Anterior cingulate cortex (tissue), 58 donors: ENCODE data around the gene PAX5.

ENCODE experiments used
- DNase-seq, 58 donors: peaks; one replicate each; lab custom pipeline; 2025; lab: John Stamatoyannopoulos, UW

The PAX5 gene

DNA sequence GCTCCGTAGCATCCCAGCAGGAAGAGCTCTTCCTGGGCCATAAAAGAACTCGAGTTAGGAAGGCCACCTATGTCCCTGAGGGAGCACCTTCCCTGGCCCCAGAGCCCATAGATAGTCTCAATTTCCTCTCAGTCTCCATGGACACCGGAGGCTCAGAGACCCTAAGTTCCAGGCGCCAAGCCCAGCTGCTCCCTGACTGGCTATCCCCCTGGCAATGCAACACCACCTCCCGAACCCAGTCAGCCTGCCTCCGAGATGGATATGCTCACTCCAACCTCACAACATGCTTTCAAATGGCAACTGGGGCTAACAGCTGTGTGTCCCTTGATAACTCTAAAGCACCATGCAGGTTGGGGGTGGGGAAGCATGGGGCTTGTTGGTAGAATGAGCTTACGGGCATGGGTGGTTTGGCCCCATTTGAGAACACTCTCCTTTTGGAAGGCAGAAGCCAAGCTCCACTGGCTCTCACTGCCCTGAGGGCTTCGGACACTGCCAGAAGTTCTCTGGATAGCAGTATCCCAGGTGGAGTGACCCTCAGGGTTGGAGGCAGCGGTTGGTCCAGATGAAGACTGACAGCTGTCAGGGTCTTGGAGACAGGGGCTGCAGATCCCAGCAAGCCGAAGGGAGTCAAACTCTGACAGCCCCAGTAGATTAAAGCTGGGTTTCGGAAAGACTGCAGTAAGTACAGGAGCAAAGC lies 165.3 kb downstream of the PAX5 start:
- DNase-seq, result no peak

GRCh38 chr9:36867672-36868471 lies 166.2 kb downstream of the PAX5 start:
- no peak for DNase-seq

DNA sequence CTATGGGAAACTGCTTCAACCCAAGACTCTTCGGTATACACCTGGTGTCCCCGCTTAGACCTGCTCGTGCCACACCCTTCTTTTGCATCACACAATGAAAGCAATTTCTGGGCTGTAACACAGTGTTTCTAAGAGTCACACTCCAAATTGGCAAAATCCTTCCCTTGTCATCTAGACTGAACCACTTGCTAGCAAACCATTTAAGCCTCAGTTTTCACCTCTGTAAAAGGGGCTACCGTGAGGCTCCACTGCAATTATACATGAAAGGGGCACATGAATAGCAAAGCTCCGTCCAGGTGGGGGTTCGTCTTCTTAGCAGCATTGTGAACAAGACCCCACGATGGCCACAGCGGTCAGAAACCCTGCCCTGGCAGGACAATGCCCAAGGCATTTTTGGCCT lies 166.8 kb downstream of the PAX5 start:
- no peak for DNase-seq

GRCh38 chr9:36866840-36867239 lies 167.2 kb downstream of the PAX5 start:
- no peak for DNase-seq

GRCh38 chr9:36865731-36866635 lies 168.1 kb downstream of the PAX5 start:
- no peak for DNase-seq

DNA sequence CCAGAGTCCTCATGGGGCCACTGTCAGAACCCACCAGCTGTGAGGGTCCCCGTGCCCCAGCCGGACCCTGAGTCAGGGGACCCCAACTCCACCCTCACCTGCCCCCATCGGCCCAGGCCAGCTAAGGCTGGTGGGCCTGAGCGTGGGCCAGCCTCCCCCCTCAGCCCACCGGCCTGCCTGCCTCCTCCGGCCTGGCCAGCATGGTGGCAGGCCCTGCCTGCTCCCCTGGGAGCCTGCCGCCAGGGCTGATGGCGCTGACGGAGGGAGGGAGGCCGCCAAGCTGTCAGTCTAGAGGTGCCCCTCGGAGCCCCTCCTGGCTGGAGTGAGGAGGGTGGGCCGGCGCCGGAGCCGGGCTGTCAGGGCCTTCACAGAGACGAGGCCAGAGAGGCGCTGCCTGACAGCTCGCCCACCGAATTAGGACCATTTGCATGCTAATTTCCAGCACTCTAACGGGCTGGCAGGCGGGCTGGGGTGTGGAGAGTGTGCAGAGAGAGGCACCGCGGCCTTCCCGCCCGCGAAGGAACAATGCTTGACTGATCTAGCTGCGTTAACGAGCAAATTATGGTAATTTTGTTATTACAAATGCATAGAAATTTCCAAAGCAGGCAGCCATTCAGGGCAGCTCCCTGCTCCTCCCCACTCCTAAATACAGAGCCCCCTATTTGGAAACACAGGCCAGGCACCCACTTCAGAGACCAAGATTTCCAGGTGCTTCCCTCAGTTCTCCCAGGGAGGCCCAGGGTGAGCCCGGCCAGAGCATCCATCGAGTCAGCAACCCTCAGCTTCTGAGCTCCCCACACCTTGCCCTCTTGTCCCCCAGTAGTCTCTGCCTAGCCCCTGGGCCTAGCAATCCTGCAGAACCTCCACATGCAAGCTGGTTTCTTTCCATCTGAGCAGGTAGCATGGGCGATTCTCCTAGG lies 169.3 kb downstream of the PAX5 start:
- peak in 1 of 58 donors; percentile 3 for DNase-seq

- DNase-seq, result peak in 35 of 58 donors; percentile 2 to 59 (median 11)
Measured at GRCh38 chr9:36862206-36863145, 171.6 kb downstream of the PAX5 start.

- no peak for DNase-seq
Measured at GRCh38 chr9:36861528-36862205, 172.4 kb downstream of the PAX5 start.

- DNase-seq, result peak in 1 of 58 donors; percentile 18
Measured at GRCh38 chr9:36858805-36859375, 175.2 kb downstream of the PAX5 start.

- DNase-seq, result no peak
Measured at GRCh38 chr9:36855448-36856315, 178.4 kb downstream of the PAX5 start.

GRCh38 chr9:36854751-36855150 lies 179.3 kb downstream of the PAX5 start:
- no peak for DNase-seq

GRCh38 chr9:36854034-36854433 lies 180.0 kb downstream of the PAX5 start:
- DNase-seq, result no peak

DNA sequence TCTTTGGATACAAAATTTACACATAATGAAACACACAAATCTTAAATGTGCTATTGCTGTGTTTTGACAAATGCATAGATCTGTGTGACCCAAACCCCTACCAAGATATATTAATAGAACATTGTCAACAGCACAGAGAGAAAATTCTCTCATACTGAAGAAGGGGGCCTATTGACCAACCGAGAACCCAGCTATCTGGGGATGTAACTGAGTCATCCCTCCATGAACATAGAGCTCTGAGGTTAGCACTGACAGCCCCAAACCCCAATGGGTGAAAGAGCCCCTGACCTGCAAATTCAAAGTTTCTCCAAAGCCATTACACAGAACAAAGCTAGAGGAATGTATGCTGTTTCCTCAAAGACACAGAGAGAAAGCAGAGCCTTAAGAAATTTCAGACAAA lies 180.8 kb downstream of the PAX5 start:
- no peak for DNase-seq

GRCh38 chr9:36849943-36850342 lies 184.1 kb downstream of the PAX5 start:
- no peak for DNase-seq

DNA sequence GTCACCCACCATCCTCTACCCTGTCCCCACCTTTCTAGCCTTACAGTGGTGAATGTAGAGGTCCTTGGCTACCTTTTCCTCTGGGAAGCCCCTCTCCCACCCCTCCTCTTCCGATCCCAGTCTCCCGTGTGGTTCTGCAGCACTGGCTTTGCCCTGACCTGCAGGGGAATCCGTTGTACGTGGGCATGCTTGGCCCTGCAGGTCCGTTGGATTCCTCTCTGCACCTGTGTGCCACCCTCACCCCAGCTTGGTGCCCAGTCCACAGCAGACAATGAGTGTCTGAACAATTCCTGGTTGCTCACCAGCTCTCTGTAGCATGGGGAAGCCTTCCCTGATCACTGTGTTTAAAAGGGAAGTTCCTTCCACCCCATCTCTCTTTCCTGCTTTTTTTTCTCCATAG lies 185.1 kb downstream of the PAX5 start:
- DNase-seq, result no peak

- no peak for DNase-seq
Measured at GRCh38 chr9:36847781-36848673, 186.0 kb downstream of the PAX5 start.
